Measurements from ENCODE around the gene NID1. TPM values are rescaled to one million over a fixed set of nuclear protein-coding genes. Genes with fewer than 3 reads are reported as not detected.

The NID1 gene
- total RNA-seq, 3 donors from 2014 or later = 60.3 to 288 (median 154) TPM

GRCh38 chr1:236016782-236017400 is 48.0 kb downstream of the NID1 start:
- Histone ChIP-seq H3K27ac (peak overlapping the region; percentile 85 to 96), H3K4me3 (no peak overlapping the region), H3K27me3 (no peaks in the 10 kb centered on the region), H3K9me3 (no peaks in the 10 kb centered on the region), H3K36me3 (no peaks in the 10 kb centered on the region), H3K4me1 (peaks cover 0 to 9% of the 10 kb centered on the region in 2 donors)
- no peak for DNase-seq (ENCODE audit: low spot score in 2 of 2)
- intact Hi-C loops (cut with DNase I; ENCODE audit: low total_unique reads) = no loop called here
- no peak for TF ChIP-seq POLR2AphosphoS5 (IDR thresholded peaks at IDR 0.05)
- TF ChIP-seq, protein P1, sequence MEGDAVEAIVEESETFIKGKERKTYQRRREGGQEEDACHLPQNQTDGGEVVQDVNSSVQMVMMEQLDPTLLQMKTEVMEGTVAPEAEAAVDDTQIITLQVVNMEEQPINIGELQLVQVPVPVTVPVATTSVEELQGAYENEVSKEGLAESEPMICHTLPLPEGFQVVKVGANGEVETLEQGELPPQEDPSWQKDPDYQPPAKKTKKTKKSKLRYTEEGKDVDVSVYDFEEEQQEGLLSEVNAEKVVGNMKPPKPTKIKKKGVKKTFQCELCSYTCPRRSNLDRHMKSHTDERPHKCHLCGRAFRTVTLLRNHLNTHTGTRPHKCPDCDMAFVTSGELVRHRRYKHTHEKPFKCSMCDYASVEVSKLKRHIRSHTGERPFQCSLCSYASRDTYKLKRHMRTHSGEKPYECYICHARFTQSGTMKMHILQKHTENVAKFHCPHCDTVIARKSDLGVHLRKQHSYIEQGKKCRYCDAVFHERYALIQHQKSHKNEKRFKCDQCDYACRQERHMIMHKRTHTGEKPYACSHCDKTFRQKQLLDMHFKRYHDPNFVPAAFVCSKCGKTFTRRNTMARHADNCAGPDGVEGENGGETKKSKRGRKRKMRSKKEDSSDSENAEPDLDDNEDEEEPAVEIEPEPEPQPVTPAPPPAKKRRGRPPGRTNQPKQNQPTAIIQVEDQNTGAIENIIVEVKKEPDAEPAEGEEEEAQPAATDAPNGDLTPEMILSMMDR (IDR thresholded peaks at IDR 0.05) = no peak
- TF ChIP-seq POLR2A (IDR thresholded peaks at IDR 0.05) = no peak

DNA sequence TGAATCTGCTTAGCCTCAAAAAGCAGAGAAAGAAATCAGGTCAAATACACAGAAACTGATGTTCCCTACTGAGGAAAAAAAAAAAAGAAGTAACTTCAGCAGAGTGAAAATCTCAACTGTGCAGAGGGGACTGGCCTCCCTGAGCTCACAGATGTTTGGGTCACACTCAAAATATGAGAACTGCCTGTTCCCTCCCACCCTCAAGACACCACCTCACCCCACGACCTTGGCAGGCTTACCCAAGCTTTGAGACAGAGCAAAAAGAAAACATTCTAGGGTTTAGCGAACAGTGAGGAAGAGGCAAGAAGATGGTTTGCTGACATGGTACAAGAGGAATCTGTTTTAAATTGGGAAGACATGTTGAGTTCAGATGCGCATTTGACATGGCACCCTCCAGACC is 48.8 kb downstream of the NID1 start:
- Histone ChIP-seq H3K4me3 (no peak overlapping the region), H3K27me3 (no peaks in the 10 kb centered on the region), H3K9me3 (no peaks in the 10 kb centered on the region), H3K36me3 (no peaks in the 10 kb centered on the region), H3K27ac (peak overlapping the region; percentile 85 to 96), H3K4me1 (peaks cover 0 to 7% of the 10 kb centered on the region in 2 donors)
- DNase-seq (ENCODE audit: low spot score in 2 of 2) = peak in 1 of 2 donors; percentile 49
- intact Hi-C loops (cut with DNase I; ENCODE audit: low total_unique reads) = no loop called here
- TF ChIP-seq POLR2AphosphoS5 (IDR thresholded peaks at IDR 0.05) (peak; percentile 39 to 92 (median 65)), POLR2A (IDR thresholded peaks at IDR 0.05) (no peak)
- TF ChIP-seq, protein P1 (IDR thresholded peaks at IDR 0.05) = no peak

DNA sequence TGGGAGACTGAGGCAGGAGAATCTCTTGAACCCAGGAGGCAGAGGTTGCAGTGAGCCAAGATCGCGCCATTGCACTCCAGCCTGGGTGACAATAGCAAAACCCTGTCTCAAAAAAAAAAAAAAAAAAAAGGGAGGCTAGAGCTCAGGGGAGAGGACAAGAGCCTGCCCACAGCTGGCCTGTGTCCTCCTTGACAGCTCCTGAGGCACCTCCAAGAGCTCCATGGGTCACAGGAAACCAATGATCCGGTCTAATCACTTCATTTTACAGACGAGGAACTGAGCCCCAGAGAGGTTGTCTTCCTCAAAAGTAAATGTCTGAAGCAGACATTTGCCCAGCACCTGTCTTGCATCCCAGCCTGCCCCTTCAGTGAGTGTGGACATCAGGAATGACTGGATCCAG is 49.4 kb downstream of the NID1 start:
- intact Hi-C loops (cut with DNase I; ENCODE audit: low total_unique reads) = no loop called here
- TF ChIP-seq POLR2A (IDR thresholded peaks at IDR 0.05) = no peak
- TF ChIP-seq, protein P1 (IDR thresholded peaks at IDR 0.05) = no peak
- TF ChIP-seq POLR2AphosphoS5 (IDR thresholded peaks at IDR 0.05) = no peak
- no peaks in the 10 kb centered on the region for H3K27me3 ChIP-seq
- peaks cover 0 to 1% of the 10 kb centered on the region in 2 donors for H3K4me1 ChIP-seq
- no peak for DNase-seq (ENCODE audit: low spot score in 2 of 2)
- peak overlapping the region; percentile 85 to 92 for H3K27ac ChIP-seq
- no peaks in the 10 kb centered on the region for H3K36me3 ChIP-seq
- H3K9me3 ChIP-seq = no peaks in the 10 kb centered on the region
- H3K4me3 ChIP-seq = no peak overlapping the region

DNA sequence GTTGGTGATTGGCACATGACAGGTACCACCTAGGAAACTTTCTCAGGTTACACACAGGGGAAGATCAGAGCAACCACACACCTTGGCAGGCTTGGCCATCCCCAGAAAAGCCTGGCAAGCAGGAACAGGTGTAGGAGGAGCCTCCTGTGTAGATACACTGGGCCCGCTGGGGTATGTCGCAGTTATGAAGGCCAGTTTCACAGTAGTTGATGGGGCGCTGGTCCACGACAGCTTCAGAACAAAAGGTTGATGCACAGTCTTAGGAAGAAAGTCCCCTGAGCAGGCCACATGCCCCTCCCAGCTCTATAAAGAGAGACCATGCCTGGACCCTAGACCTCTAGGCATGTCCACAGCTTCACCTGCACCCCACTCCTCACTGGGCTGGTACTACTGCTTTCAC is 51.6 kb downstream of the NID1 start:
- Histone ChIP-seq H3K4me3 (no peak overlapping the region), H3K27me3 (no peaks in the 10 kb centered on the region), H3K27ac (peak overlapping the region; percentile 30 to 92), H3K4me1 (no peaks in the 10 kb centered on the region), H3K9me3 (no peaks in the 10 kb centered on the region), H3K36me3 (no peaks in the 10 kb centered on the region)
- DNase-seq (ENCODE audit: low spot score in 2 of 2) = no peak
- TF ChIP-seq, protein P1 (IDR thresholded peaks at IDR 0.05) = no peak
- no peak for TF ChIP-seq POLR2AphosphoS5 (IDR thresholded peaks at IDR 0.05)
- no peak for TF ChIP-seq POLR2A (IDR thresholded peaks at IDR 0.05)
- intact Hi-C loops (cut with DNase I; ENCODE audit: low total_unique reads) = no loop called here

- intact Hi-C loops (cut with DNase I; ENCODE audit: low total_unique reads) = no loop called here
- Histone ChIP-seq H3K4me3 (no peak overlapping the region), H3K36me3 (no peaks in the 10 kb centered on the region), H3K27ac (peak overlapping the region; percentile 26 to 86), H3K9me3 (no peaks in the 10 kb centered on the region), H3K27me3 (no peaks in the 10 kb centered on the region), H3K4me1 (no peaks in the 10 kb centered on the region)
- TF ChIP-seq POLR2A (IDR thresholded peaks at IDR 0.05) = no peak
- TF ChIP-seq POLR2AphosphoS5 (IDR thresholded peaks at IDR 0.05) = no peak
- TF ChIP-seq, protein P1 (IDR thresholded peaks at IDR 0.05) = no peak
- DNase-seq (ENCODE audit: low spot score in 2 of 2) = no peak
Measured at GRCh38 chr1:236011641-236012040, 53.2 kb downstream of the NID1 start.
